PFSK-1 (cell line): ENCODE measurements around the gene CIAO3.

ENCODE experiments used
- POLR2AphosphoS5 ChIP-seq: IDR thresholded peaks from 2 replicates; pipeline ENCODE4 v1.6.1; 2012; ENCODE audit warnings: low read depth, mild to moderate bottlenecking, control low read depth, low read length, moderate library complexity
- REST ChIP-seq, 2 experiments: IDR thresholded peaks; 2 replicates each; pipeline versions ENCODE4 v1.6.1 to v1.8.0; 2011 to 2012; ENCODE audit warnings: low read depth in 2 of 2, low read length in 2 of 2, control low read depth in 1 of 2, inconsistent platforms in 1 of 2, mild to moderate bottlenecking in 1 of 2, moderate library complexity in 1 of 2; ENCODE audit not compliant: insufficient read depth in 1 of 2
- SIN3A ChIP-seq: IDR thresholded peaks from 2 replicates; pipeline ENCODE4 v1.6.1; 2012; ENCODE audit warnings: mild to moderate bottlenecking, low read length, moderate library complexity, borderline replicate concordance; ENCODE audit not compliant: insufficient read depth
- TAF1 ChIP-seq: IDR thresholded peaks from 2 replicates; pipeline ENCODE4 v1.6.1; 2012; ENCODE audit warnings: low read length, control low read depth, borderline replicate concordance; ENCODE audit not compliant: insufficient read depth

- no peak for TF ChIP-seq TAF1
- TF ChIP-seq SIN3A = no peak
- TF ChIP-seq POLR2AphosphoS5 = no peak
- TF ChIP-seq REST (IDR thresholded peaks at IDR 0.05; ENCODE audit: insufficient read depth in 1 of 2, low read depth in 2 of 2, low read length in 2 of 2) = no peak
Observed at GRCh38 chr16:764848-765487, 24.2 kb upstream of the CIAO3 start.
